ENCODE data around the gene RPL41. TPM values are rescaled to one million over a fixed set of nuclear protein-coding genes. Genes with fewer than 3 reads are reported as not detected.
A peak's percentile ranks its signal among the peaks of the same experiment; 100 is the strongest.

Gene RPL41
- total and polyA plus RNA-seq, 10 of the 15 experiments (the other 5 are each of a cell fraction or from before 2014, with no cell fraction given), result 4,144 to 19,112 (median 8,004) TPM

GRCh38 chr12:56158029-56158925, 41.8 kb downstream of the RPL41 start, which contains the start of gene MYL6 (continued):
- TF ChIP-seq ZNF592 (IDR thresholded peaks at IDR 0.05) (no peak), E2F4 (IDR thresholded peaks at IDR 0.05; ENCODE audit: low read depth, low read length) (no peak; the same call in 1 of the 2 replicates), TAF1 (IDR thresholded peaks at IDR 0.05; ENCODE audit: borderline replicate concordance, low read depth, low read length) (peak; percentile 89), ZNF622 (IDR thresholded peaks at IDR 0.05) (no peak), PRDM15 (CRISPR knock-in tag; IDR thresholded peaks at IDR 0.05) (peak; percentile 92), YBX1 (IDR thresholded peaks at IDR 0.05) (no peak), SIN3A (IDR thresholded peaks at IDR 0.05; ENCODE audit: low read depth, low read length) (0 out of 2 replicates have a peak, but pooled peaks have one; percentile 9), ELK1 (IDR thresholded peaks at IDR 0.05; ENCODE audit: low read depth, low read length) (no peak), RELB (IDR thresholded peaks at IDR 0.05; ENCODE audit: low read depth) (peak; percentile 73), ZBTB40 (IDR thresholded peaks at IDR 0.05; ENCODE audit: borderline replicate concordance) (no peak; the same call in 1 of the 2 replicates)
